NCI-H82 treated with DMSO at 0.1 percent for 48 hours (cell line): ENCODE measurements around the gene JTB.
"Not testable (repeated sequence)": the region's sequence is repeated elsewhere in the genome, so short reads cannot be mapped to it uniquely, and the experiment has no call there.

Experiments
- DNase-seq: peaks from one replicate; lab custom pipeline; 2025; ENCODE audit not compliant: unreplicated experiment; lab: John Stamatoyannopoulos, UW

Gene JTB

DNA sequence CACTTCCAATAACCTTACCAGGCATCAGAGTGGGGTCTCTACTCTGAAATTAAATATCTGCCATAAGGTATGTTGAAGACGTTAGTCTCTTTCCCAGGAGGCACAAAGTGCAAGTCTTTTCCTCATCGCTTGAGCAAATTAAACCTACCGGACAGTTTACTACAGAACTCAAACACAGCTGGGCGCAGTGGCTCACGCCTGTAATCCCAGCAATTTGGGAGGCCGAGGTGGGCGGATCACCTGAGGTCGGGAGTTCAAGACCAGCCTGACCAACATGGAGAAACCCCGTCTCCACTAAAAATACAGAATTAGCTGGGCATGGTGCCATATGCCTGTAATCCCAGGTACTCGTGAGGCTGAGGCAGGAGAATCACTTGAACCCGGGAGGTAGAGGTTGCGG, 1.6 kb upstream of the JTB start:
- not testable (repeated sequence) for DNase-seq

DNA sequence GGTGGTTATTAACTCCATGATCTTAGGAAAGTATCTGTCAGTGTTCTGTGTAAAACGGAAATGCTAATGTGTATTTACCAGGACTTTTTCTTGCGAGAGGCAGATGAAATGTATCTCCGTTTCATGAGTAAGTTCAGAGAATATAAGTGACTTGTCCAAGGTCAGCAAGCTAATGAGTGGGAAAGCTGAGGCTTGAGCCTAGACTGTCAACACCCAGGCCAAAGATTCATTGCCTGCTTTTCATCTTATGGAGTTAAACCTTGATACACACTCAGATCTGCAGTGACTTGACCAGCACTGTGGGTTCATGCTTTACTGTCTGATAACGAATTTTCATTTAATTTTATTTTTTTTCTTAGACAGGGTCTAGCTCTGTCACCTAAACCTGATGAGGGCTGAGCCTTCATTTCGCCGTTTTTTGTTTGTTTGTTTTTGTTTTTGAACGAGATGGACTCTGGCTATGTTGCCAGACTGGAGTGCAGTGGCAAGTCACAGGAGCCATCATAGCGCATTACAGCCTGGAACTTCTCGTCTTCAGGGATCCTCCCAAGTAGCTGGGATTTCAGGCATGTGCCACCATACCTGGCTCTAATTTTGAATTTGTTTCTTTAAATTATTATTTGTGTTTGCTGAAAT, 918 bp upstream of the JTB start:
- DNase-seq = no peak

DNA sequence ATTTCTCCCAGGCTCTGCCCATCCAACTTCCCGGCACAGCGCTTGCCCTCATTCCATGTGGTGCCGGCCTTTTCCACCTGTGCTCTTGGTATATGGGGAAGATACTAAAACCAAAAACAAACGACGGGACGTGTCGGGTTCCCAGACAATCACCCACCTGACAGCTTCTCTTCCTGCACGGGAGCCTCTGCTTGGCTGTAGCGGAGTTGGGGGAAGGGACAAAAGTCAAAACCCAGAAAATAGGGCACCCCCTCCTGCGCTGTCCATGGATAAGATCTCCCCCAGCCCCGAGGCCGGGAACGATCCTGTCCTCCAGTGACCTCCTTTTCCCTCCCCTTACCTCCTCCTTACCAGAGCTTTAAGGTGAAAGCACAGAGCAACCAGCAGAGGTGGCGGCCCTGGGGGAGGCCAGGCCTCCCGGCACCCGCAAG, 640 bp downstream of the JTB start:
- DNase-seq = no peak

DNA sequence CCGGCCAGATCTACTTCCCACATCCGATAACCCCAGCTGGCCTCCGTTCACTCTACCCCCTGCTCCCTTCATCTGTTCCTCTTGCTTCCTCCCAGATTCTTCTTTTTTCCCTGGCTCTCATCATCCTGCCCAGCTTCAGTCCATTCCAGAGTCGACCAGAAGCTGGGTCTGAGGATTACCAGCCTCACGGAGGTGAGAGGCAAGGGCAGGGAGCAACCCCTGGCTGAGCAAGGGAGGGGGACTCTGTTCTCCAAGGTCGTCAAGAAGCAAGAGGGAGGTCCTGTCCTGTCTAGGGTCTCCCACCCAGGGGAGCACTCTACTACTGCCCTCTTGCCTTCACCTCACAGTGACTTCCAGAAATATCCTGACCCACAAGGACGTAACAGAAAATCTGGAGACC, 3.9 kb downstream of the JTB start:
- DNase-seq = no peak

DNA sequence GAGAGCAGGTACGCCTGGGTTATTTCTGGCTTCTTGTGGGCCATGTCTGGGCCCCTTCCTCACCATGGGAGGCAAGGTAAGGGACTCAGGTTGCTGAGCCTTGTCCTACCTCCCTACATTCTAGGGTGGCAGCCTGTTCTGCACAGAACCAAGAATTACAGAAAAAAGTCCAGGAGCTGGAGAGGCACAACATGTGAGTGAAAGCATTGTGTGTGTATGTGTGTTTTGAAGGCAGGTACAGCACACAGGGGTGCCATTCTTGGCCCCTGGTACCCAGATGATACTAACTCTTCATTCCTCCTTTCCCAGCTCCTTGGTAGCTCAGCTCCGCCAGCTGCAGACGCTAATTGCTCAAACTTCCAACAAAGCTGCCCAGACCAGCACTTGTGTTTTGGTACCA, 4.4 kb downstream of the JTB start:
- DNase-seq = no peak

DNA sequence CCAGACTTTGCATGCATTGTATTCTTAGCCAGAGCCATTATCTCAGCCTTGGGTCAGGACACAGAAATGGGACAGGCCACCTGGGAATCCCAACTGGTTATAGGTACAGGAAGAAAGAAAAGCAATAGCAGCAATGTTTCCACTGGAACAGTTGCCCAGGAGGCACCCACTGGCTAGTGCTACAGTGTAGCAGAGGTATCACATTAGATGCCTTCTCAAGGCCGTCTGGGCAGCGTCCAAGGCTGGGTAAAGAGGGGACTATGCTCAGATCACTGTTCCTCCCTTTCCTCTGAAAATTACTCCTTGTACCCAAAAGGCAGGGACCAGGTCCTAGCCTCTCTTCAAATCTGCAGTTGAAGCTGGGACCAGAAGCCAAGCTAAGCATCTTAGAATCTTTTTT, 7.1 kb downstream of the JTB start:
- DNase-seq = no peak

DNA sequence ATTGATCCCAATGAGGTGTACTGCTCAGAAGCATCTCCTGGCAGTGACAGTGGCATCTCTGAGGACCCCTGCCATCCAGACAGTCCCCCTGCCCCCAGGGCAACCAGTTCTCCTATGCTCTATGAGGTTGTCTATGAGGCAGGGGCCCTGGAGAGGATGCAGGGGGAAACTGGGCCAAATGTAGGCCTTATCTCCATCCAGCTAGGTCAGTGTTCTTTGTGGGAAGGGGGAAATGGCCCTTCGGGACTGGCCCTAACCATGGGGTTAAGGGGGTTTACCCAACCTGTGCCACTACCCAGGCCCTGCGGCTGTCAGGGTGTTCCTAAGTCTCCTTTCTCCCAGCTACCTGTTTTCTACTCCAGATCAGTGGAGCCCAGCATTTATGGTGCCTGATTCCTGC, 8.5 kb downstream of the JTB start:
- DNase-seq = no peak

DNA sequence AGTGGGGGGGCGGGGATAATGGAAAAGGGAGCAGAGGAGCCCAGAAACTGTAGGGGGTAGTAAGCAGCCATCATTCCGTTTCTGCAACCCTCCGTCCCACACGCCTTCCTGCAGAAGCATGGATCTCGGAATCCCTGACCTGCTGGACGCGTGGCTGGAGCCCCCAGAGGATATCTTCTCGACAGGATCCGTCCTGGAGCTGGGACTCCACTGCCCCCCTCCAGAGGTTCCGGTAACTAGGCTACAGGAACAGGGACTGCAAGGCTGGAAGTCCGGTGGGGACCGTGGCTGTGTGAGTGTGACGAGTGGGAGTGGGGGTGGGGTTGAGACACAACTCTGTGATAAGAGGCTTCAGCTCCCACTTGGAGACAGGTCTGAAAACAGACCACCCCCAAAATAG, 9.1 kb downstream of the JTB start:
- DNase-seq = no peak

DNA sequence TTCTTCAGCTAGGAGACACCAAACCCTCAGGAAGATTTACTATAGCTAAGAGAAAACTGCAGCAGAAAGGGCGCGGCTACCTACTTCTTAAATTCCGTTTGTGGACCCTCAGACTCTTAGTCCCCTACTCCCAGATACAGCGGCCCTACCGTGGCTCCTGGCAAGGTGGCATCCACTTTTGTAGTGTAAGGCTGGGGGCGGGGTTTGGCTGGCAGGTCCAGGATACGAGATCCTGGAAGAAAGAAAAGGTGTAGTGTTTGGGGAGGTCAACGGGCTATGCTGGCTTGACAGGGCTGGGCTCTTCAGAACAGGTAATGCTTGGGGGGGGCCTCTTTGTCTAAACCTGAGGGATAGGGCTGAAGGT, 9.5 kb downstream of the JTB start:
- no peak for DNase-seq

DNA sequence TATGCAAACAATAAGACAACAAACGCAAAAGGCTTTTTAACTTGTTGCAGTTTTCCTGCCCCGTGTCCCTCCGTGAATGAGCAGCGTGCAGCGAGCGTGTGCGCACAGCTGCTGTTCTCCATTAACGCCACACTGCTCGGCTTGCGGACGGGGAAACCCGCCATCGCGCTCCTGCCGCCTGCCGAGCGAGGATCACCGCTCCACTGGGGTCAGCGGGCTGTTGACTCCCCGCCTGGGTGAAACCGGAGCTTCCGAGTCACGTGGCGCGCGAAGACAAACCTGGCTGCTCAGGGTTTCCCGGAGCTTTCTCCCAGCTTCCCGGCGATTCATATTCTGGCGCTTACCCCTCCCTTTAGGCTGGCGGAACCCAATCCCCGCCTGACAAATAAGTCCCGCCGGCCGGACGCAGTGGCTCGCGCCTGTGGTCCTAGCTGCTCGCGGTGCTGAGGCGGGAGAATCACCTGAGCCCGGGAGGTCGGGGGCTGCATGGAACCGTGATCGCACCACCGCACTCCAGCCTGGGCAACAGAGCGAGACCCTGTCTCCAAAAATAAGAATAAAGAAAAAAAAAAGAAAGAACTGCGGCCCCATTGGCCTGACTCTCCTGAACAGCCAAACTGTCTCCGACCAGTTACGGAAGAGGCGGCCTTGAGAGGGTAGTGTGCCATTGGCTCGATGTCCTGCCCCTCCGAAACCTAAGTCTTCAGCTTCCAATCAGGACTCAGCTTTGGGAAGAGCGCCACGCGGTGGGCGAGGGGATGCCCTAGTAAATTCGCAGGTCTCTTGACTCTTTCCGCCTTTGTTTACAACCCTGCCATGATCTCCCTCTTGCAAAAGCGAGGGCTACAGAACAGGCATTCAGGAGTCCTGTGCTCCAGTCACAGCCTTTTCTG, 10.1 kb downstream of the JTB start, which contains the start of gene CREB3L4:
Gene CREB3L4 (plus strand): TSS at position 796 of the 893 bp plus-strand sequence. CDS start 624 bp downstream, outside the sequence.
- DNase-seq = peak; percentile 98

DNA sequence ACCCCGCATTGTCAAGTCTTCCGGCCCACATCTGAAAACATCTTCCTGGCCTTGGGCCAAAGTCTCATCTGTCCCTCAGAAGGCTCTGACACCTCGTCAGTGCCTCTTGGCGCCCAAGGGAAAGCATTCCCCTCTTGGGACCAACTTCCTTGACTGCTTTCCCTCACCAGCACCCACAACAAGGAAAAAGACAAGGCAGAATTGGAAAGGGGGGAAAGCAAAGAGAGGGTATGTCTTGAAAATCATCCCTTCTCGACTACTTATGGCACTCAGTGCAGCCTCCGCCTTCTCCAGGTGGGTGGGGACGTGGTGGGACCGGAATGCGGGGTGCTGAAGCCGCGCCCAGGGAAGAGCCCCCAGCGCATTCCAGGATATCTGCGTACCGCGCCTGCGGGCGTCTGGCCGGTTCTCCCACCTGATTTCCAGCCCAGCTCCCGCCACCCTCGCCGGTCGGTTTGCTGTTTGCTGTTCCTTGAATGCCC, 13.6 kb downstream of the JTB start:
- peak; percentile 79 for DNase-seq

DNA sequence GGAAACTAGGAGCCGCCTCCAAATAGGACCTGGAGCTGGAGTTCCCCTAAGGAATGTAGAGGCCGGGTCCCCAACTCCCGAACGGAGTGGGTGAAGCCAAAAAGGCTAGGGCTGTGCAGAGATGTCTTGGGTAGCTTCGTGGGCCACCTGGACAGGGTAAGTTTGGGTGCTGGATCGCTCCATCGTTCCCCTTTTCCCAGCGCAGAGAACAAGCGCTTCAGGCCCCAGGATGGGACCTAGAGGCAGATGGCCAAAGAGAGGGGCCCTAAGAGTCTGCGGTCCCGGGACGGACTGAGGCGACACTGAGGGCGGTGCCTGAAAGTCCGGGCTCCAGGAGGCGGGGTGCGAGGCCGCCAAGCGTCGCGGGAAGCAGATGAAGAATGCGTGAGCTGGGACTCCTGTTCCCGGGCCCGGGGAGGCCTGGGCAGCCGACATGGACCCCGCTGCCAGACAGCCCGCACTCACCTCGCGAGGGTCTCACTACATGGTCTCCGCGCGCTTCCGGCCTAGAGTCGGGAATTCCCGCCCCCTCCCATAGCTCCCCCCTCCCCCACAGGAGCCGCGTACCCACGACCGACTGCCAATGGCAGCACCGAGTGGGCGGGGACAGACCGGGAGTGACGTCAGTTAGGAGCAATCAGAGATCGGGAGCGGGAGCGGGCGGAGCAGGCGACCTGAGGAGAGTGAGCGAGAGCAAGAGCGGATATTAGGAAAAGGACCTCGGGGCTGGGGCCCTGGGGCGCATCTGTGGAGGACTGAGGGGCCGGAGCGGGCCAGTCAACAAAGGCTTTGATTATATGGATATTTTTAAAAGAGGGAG, 14.2 kb downstream of the JTB start, which contains the start of gene SLC39A1:
Gene SLC39A1 (minus strand): TSS at position 508 of the 820 bp plus-strand sequence. CDS start 822 bp downstream, outside the sequence.
- peak; percentile 100 for DNase-seq

DNA sequence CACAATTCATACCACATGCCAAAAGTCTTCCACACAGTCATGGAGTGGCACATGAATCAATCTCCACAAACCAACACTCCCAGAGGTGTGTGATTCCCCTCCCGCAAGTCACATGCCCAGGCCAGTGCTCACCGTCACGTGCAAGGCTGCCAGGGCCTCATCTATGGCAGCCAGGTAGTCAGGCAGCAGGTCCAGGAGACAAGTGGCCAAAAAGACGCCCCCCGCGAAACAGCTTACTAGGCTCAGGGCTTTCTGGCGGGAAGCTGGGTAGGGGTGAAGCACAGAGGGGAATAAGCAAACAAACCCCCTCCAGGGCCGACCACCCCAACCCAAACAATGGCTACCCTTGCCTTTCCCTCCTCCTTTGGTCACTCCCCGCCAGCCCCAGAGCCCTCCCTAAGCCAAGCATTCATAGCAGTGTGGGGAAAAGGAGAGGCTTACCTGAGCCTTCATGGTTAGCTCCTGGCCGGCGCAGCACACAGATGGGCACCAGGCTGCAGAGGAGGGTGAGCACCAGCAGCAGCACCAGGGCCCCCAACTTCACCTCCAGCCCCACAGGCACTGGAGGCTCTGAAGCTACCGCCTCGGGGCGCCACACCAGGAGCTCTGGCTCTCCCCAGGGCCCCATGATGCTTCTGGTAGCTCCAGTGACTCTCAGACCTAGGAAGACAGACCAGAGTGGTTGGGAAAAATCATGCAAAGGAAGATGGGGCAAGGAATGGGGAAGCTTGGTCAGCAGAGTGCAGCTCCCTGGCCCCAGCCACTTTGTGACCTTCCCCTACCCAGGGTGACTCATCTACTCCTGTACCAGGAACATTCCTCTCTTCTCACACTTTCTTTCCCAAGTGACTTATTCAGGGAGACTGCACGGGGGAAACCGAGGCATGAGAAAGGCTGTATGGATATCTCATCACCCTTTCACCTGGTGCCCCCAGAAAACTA, 15.1 kb downstream of the JTB start:
- DNase-seq = no peak

DNA sequence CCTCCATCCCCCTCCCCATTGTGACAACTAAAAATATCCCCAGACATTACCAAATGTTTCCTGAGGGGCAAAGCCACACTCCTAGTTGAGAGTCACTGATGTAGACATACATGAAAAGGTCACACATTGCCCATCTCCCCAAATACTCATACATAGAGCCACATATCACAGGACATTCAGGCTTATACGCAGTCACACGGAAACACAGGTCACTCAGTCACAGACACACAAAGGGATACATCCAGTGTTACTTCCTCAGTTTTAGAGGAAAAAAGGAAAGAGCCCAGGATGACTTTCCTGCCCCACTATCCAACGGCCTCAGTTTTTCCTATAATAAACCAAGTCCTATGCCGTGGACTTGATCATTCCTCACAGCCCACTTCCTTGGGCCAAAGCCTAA, 16.1 kb downstream of the JTB start:
- DNase-seq = no peak

DNA sequence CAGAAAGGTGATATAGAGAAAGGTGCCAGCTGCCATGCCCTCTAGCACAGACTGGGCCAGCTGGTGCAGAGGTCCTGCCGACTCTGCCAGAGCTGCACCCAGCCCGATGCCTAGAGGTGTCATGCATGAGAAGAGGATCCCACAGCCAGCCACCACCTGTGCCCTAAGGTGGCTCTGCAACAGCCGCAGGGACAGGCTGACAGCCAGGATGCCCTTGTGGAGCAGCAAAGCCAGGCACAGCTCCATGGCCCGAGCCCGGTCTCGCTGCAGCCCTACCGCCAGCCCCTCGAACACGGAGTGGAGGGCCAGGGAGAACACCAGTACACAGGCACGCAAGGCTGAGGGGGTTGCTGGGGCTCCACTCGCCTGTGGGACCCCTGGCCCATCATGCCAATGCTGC, 17.3 kb downstream of the JTB start:
- no peak for DNase-seq

DNA sequence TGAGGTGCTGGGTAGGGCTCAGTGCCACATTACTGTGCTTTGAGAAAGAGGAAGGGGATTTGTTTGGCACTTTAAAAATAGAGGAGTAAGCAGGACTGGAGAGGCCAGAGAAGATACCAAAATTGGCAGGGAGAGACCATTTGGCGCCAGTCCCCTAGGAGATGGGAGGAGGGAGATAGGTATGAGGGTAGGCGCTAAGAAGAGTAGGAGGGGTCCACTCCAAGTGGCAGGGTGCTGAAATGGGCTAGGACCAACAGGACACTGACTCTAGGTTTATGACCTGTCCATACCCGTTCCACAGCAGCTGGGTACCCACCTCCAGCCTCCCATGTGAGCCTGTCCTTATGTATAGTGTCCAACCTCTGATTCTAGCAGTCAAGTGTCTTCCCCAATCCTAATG, 18.0 kb downstream of the JTB start:
- no peak for DNase-seq

DNA sequence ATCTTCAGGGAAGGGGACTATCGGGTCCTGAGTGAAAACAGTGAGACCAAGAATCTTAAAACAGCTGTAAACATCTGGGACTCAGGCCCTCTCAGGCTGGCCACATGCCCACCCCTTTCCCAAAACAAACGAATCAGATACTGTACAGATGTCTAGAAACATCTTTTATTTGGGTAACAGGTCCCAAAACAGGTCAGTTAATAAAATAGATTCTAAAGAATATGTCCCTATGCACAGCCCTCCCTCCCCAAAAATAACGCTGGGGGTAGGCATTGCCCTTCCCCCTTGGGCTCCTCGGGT, 18.6 kb downstream of the JTB start:
- no peak for DNase-seq

DNA sequence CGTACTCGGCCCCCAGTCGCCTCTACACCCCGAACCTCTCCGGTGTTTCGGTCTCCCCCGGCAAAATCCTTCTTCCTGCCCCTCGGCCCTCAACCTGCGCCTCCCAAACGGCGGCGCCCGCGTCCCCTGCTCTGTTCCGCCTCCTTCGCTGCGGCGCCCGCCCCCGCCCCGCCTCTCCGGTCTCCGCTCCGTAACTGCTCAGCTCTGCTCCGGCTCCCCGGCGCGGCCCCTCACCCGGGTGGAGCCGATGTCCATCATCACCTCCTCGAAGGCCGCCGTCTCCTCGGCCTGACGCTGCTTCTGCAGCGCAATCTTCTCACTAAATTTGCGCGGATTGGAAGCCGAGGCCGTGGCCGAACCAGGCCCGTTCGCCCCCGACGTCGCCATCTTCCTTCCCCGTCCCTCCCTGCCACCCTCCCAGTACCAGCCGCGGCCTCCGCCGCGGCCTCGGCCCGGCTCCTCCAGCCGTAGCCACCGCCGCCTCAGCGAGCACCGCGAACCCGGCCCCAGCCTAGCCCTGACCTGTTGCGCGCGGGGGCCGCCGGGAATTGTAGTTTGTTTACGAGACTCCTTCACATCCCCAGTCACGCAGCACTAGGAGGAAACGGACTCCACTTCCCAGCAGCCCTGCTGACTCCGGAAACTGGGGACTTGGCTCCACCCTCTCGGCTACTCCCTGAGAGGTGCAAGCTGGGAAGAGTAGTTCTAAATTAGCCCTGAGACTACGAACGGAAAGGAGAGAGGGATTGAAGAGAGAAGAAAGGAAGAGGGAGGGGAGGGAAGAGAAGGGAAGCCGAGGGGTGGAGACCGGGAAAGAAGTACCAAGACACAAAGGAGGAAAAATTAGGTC, 19.1 kb downstream of the JTB start, which contains the start of gene CRTC2:
Gene CRTC2 (minus strand): TSS at position 502 of the 850 bp plus-strand sequence. CDS start 115 bp downstream, at position 387.
- DNase-seq = peak; percentile 100

DNA sequence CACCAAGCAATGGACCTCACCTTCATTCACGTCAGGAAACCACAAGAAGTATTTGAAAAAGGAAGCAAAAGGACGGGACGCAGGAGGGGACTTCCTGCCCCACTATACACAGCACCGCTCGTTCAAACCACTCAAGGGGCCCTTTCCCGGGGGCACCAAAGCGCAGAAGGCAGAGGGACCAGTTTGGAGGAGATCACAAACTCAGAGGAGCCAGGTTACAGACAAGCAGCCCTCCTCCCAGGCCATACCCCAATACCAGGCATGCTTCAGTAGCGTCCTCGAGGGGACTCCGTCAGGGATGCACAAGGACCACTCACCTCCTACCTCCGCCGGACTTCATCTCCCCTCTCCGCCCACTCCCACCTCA, 19.7 kb downstream of the JTB start:
- DNase-seq = no peak
